HuH-7.5 (cell line): ENCODE measurements around the gene CYP3A7.
"Not testable (repeated sequence)": the region's sequence is repeated elsewhere in the genome, so short reads cannot be mapped to it uniquely, and the experiment has no call there.

Experiments
- DNase-seq: peaks from one replicate; pipeline ENCODE4 v3.0.0; 2011; ENCODE audit warnings: low spot score

CYP3A7 gene

GRCh38 chr7:99667179-99667578 lies 67.8 kb downstream of the CYP3A7 start:
- DNase-seq = no peak

DNA sequence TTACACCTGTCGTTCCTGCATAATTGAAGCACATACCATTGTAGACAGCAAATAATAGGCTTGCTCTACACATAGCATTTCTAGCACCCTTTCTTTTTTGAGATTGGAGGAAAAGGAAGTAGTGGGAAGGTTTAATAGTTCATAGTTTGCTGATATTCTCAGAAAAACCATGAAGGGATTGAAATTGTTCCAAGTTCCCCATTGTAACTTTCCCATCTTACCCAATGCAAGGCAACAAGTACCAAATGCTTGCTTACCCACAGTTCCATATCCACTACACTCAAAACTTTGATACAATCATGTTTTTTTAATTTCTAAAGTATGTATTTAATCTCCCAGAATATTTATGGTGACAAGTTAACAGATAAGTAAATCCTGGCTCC lies 69.0 kb downstream of the CYP3A7 start:
- DNase-seq = no peak

GRCh38 chr7:99665312-99666012 lies 69.5 kb downstream of the CYP3A7 start:
- DNase-seq = no peak

GRCh38 chr7:99657879-99658278 lies 77.1 kb downstream of the CYP3A7 start:
- not testable (repeated sequence) for DNase-seq
